Uterus (tissue), 4 donors: ENCODE data around the gene SPEG. TPM values are rescaled to one million over a fixed set of nuclear protein-coding genes. Genes with fewer than 3 reads are reported as not detected.

ENCODE experiments used
- DNase-seq, 2 donors: peaks; one replicate each; pipeline ENCODE4 v3.0.0-alpha.2; 2019 to 2020
- H3K27ac ChIP-seq, 2 donors: fragments of 200-600 bp; sonication (generic); 1 replicate in 1 of 2; 2 replicates in 1 of 2; pipeline ENCODE4 v1.5.1; 2016 to 2018
- H3K27me3 ChIP-seq, 2 donors: fragments of 200-600 bp; sonication (generic); one replicate each; pipeline ENCODE4 v1.5.1; 2018 to 2019; ENCODE audit warnings: control low read depth in 1 of 2
- H3K36me3 ChIP-seq, 2 donors: fragments of 200-600 bp; sonication (generic); one replicate each; pipeline ENCODE4 v1.5.1; 2019; ENCODE audit warnings: control low read depth in 1 of 2
- H3K4me1 ChIP-seq, 2 donors: fragments of 200-600 bp; sonication (generic); one replicate each; pipeline ENCODE4 v1.5.1; 2018 to 2019; ENCODE audit warnings: control low read depth in 1 of 2
- H3K4me3 ChIP-seq, 2 donors: fragments of 200-600 bp; sonication (generic); 1 replicate in 1 of 2; 2 replicates in 1 of 2; pipeline ENCODE4 v1.5.1; 2018 to 2019; ENCODE audit warnings: mild to moderate bottlenecking in 1 of 2
- H3K9me3 ChIP-seq, 2 donors: fragments of 200-600 bp; sonication (generic); one replicate each; pipeline ENCODE4 v1.5.1; 2019; ENCODE audit warnings: control low read depth in 1 of 2
- CTCF ChIP-seq, 4 experiments: fragments of 200-600 bp in 2 of 4; fragments of 450-650 bp in 2 of 4; sonication (generic) in 2 of 4; IDR thresholded peaks; one replicate each; pipeline ENCODE4 v1.5.1; 2016 to 2019; ENCODE audit warnings: antibody characterized with exemption in 4 of 4, mild to moderate bottlenecking in 2 of 4, moderate library complexity in 1 of 4
- POLR2A ChIP-seq, 2 donors: fragments of 450-650 bp; IDR thresholded peaks; one replicate each; pipeline ENCODE4 v1.6.1; 2016; ENCODE audit warnings: antibody characterized with exemption in 2 of 2, mild to moderate bottlenecking in 1 of 2, moderate library complexity in 1 of 2
- intact Hi-C: fragments of 100-400 bp; cut with DNase I; formaldehyde crosslinking; loops from one replicate; pipeline ENCODE4 v1.15.1; 2023; ENCODE audit warnings: low total_unique reads
- total RNA-seq, 4 donors: library from RNA; depleted of rRNA in 3 of 4; stranded (reverse); fragments of >200 nt in 3 of 4; gene quantifications; one replicate each; pipeline versions ENCODE4 v1.1.0 to v1.2.4, GENCODE V29; 2014 to 2023
- donor health status: DM: yes; HTN: yes; CAD: no.

Gene SPEG
- total RNA-seq, 4 donors from 2014 or later: 22.9 to 318 (median 36.1) TPM

DNA sequence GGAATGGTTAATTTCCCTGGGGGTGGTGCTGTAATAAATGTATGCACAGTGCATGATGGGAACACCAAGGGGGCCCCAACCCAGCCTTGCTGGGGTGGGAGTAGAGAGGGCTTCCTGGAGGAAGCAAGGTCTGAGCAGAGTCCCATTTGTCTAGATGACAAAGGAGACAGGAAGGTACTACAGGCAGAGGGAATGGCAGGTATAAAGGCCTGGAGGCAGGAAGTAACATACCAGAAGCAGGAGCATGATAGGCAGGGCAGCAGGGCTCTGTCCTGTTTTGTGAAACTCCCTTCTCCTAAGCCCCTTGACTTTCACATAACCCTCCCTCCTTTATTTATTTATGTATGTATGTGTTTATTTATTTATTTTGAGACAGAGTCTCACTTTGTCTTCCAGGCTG, 68.0 kb downstream of the SPEG start:
- DNase-seq: no peak
- no peak overlapping the region for H3K4me3 ChIP-seq
- H3K27ac ChIP-seq: no peak overlapping the region
- H3K27me3 ChIP-seq: no peaks in the 10 kb centered on the region
- no peaks in the 10 kb centered on the region for H3K4me1 ChIP-seq
- no peaks in the 10 kb centered on the region for H3K36me3 ChIP-seq
- intact Hi-C loops: no loop called here
- TF ChIP-seq CTCF (IDR thresholded peaks at IDR 0.05): no peak
- TF ChIP-seq POLR2A (IDR thresholded peaks at IDR 0.05): no peak
- H3K9me3 ChIP-seq: no peaks in the 10 kb centered on the region

DNA sequence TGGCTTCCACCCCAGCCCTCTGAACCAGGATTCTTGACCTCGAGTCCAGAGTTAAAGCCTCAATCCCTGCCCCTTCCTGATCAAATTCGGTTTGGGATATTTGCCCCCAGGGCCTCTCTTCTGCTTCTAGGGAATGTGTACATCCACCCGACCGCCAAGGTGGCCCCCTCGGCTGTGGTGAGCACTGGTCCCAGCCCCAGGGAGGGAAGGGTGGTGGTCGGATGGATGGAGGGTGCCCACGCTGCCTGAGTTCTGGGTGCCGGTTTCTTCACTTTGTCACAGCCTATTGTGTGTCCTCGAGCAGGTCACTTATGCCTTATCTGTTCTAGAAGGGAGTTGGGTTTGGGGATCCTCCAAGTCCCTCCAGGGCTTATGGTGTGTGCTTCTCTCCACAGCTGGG, 70.9 kb downstream of the SPEG start:
- no peak overlapping the region for H3K27ac ChIP-seq
- no peaks in the 10 kb centered on the region for H3K27me3 ChIP-seq
- H3K9me3 ChIP-seq: no peaks in the 10 kb centered on the region
- DNase-seq: no peak
- no peak overlapping the region for H3K4me3 ChIP-seq
- H3K36me3 ChIP-seq: no peaks in the 10 kb centered on the region
- TF ChIP-seq CTCF (IDR thresholded peaks at IDR 0.05) (no peak), POLR2A (IDR thresholded peaks at IDR 0.05) (no peak)
- H3K4me1 ChIP-seq: peaks cover 0 to 13% of the 10 kb centered on the region in 2 donors
- intact Hi-C loops: no loop called here

GRCh38 chr2:219506153-219506801, 71.6 kb downstream of the SPEG start:
- Histone ChIP-seq H3K36me3 (no peaks in the 10 kb centered on the region), H3K27ac (peak overlapping the region in 1 of 2 donors; percentile 35), H3K9me3 (no peaks in the 10 kb centered on the region), H3K4me1 (peaks cover 0 to 13% of the 10 kb centered on the region in 2 donors), H3K4me3 (no peak overlapping the region), H3K27me3 (no peaks in the 10 kb centered on the region)
- TF ChIP-seq POLR2A (IDR thresholded peaks at IDR 0.05): no peak
- intact Hi-C loops: no loop called here
- DNase-seq: no peak

GRCh38 chr2:219506802-219507526, 72.3 kb downstream of the SPEG start:
- H3K9me3 ChIP-seq: no peaks in the 10 kb centered on the region
- no peak for TF ChIP-seq CTCF (IDR thresholded peaks at IDR 0.05)
- no peak for TF ChIP-seq POLR2A (IDR thresholded peaks at IDR 0.05)
- no peaks in the 10 kb centered on the region for H3K36me3 ChIP-seq
- peaks cover 0 to 13% of the 10 kb centered on the region in 2 donors for H3K4me1 ChIP-seq
- H3K4me3 ChIP-seq: no peak overlapping the region
- peak overlapping the region in 1 of 2 donors; percentile 35 for H3K27ac ChIP-seq
- peak in 1 of 2 donors; percentile 16 for DNase-seq
- no peaks in the 10 kb centered on the region for H3K27me3 ChIP-seq
- intact Hi-C loops: no loop called here

DNA sequence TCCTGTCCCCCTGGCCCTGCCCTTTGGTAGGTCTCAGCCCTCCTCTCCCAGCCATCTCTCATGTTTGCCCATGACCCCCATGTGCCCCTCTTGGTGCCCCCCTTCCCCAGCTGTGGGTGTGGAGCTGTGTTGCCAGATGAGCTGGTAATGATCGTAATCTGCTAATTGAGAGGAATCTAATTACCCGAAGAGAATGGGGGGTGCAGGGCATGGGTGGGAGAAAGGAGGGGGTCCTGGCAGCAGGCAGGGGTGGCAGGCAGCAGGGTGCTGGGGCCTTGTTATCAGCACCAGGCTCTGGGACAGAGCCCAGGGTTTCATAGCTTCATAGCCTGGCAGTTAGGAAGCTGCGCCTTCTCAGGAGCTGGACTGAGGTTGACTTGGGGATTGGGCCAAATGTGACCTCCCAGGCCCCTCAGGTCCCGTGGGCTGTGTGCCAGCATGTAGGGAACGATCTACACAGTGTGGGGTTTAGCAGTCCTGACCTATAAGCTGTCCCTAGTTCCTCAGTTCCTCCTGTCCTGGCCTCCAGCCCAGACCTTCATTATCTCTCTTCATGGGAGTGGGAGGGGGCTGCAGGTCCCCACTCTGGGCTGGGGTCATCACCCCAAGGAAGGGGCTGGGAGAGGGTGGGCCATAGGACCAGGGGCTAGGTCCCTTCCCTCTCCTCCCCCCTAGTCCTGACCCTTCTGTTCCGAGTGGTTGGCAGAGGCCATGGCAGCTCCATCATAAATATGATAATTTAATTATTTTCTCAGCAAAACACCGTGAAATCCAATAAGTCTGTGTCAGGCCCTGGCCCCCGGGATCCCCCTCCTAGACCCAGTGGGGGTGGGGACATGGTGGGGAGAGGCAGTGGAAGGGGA, 73.2 kb downstream of the SPEG start:
- intact Hi-C loops: no loop called here
- peaks cover 0 to 13% of the 10 kb centered on the region in 2 donors for H3K4me1 ChIP-seq
- DNase-seq: peak in 1 of 2 donors; percentile 26
- no peak overlapping the region for H3K4me3 ChIP-seq
- H3K27ac ChIP-seq: no peak overlapping the region
- no peaks in the 10 kb centered on the region for H3K36me3 ChIP-seq
- H3K27me3 ChIP-seq: no peaks in the 10 kb centered on the region
- H3K9me3 ChIP-seq: no peaks in the 10 kb centered on the region
- TF ChIP-seq CTCF (IDR thresholded peaks at IDR 0.05): no peak
- TF ChIP-seq POLR2A (IDR thresholded peaks at IDR 0.05): no peak
